NB4 (cell line): ENCODE data around the gene PPP2R5B.

Source experiments
- DNase-seq: peaks from one replicate; pipeline ENCODE4 v3.0.0; 2010; ENCODE audit warnings: low read depth
- H3K4me3 ChIP-seq: one replicate; pipeline ENCODE4 v1.5.1; 2011; ENCODE audit warnings: mild to moderate bottlenecking, low read depth, low read length, moderate library complexity
- CTCF ChIP-seq: IDR thresholded peaks from one replicate; pipeline ENCODE4 v1.5.1; 2012; ENCODE audit warnings: low read depth, low read length
- MAX ChIP-seq: IDR thresholded peaks from 2 replicates; pipeline ENCODE4 v1.6.1; 2011; ENCODE audit warnings: low read depth, low read length
- MYC ChIP-seq: IDR thresholded peaks from 2 replicates; pipeline ENCODE4 v1.6.1; 2011; ENCODE audit warnings: low read depth, low read length
- POLR2A ChIP-seq: IDR thresholded peaks from 2 replicates; pipeline ENCODE4 v1.6.1; 2011; ENCODE audit warnings: mild to moderate bottlenecking; ENCODE audit not compliant: insufficient read length; ENCODE audit errors: extremely low read depth

The PPP2R5B gene

GRCh38 chr11:64935359-64936081, 11.0 kb downstream of the PPP2R5B start, which contains the start of gene GPHA2:
Gene GPHA2 (minus strand): TSS chr11:64935893. CDS start chr11:64935460, 433 bp downstream.
- no peak within 1 kb of the TSS for H3K4me3 ChIP-seq
- no peak for DNase-seq
- no peak for TF ChIP-seq MYC
- no peak for TF ChIP-seq MAX

GRCh38 chr11:64936539-64936938, 12.1 kb downstream of the PPP2R5B start:
- TF ChIP-seq MAX: no peak
- no peak for TF ChIP-seq CTCF
- no peak for DNase-seq
- H3K4me3 ChIP-seq: no peak overlapping the region

GRCh38 chr11:64947208-64947814, 22.8 kb downstream of the PPP2R5B start:
- TF ChIP-seq MAX: no peak
- TF ChIP-seq MYC: no peak
- no peak for TF ChIP-seq POLR2A
- TF ChIP-seq CTCF: no peak
- no peak overlapping the region for H3K4me3 ChIP-seq
- DNase-seq: no peak

GRCh38 chr11:64951529-64951928, 27.0 kb downstream of the PPP2R5B start:
- no peak overlapping the region for H3K4me3 ChIP-seq
- TF ChIP-seq POLR2A (no peak), CTCF (no peak), MAX (no peak)
- no peak for DNase-seq

- DNase-seq: no peak
- TF ChIP-seq MYC (no peak), CTCF (no peak), MAX (no peak), POLR2A (no peak)
- H3K4me3 ChIP-seq: no peak overlapping the region
These were observed 29.7 kb downstream of the PPP2R5B start for GRCh38 chr11:64954201-64954600.

- TF ChIP-seq CTCF: no peak
- DNase-seq: no peak
These were observed 35.0 kb downstream of the PPP2R5B start for GRCh38 chr11:64959498-64959897.

More at GRCh38 chr11:64959498-64959897, 35.0 kb downstream of the PPP2R5B start:
- H3K4me3 ChIP-seq: no peak overlapping the region
